CD4-positive, CD25-positive, alpha-beta regulatory T cell (primary cell): ENCODE data around the gene MCU. TPM values are rescaled to one million over a fixed set of nuclear protein-coding genes. Genes with fewer than 3 reads are reported as not detected.

Source experiments
- ATAC-seq, 2 donors: fragments of 150-1000 bp; cut with Tn5 transposase; one replicate each; pipeline ENCODE4 v1.10.0; 2021; ENCODE audit warnings: low read depth in 2 of 2, moderate number of reproducible peaks in 2 of 2, moderate library complexity in 1 of 2
- DNase-seq, 3 donors: peaks; one replicate each; pipeline versions ENCODE4 v3.0.0 to v3.0.0-alpha.2; 2012 to 2022; ENCODE audit warnings: mixed read lengths in 1 of 3
- H3K27ac ChIP-seq: one replicate; pipeline ENCODE4 v1.7.0; 2013; ENCODE audit warnings: mild to moderate bottlenecking, low read length; ENCODE audit not compliant: insufficient read depth, poor library complexity, severe bottlenecking
- H3K27me3 ChIP-seq: one replicate; pipeline ENCODE4 v1.7.0; 2013; ENCODE audit warnings: low read length; ENCODE audit not compliant: control insufficient read depth, insufficient read depth
- H3K36me3 ChIP-seq: one replicate; pipeline ENCODE4 v1.7.0; 2013; ENCODE audit warnings: mild to moderate bottlenecking, low read length, moderate library complexity; ENCODE audit not compliant: control insufficient read depth, insufficient read depth
- H3K4me1 ChIP-seq: 2 replicates; pipeline ENCODE4 v1.7.0; 2013; ENCODE audit warnings: mild to moderate bottlenecking, low read length; ENCODE audit not compliant: insufficient read depth, control insufficient read depth, poor library complexity, severe bottlenecking
- H3K4me3 ChIP-seq: one replicate; pipeline ENCODE4 v1.7.0; 2013; ENCODE audit warnings: low read depth, mild to moderate bottlenecking, low read length, moderate library complexity
- H3K9me3 ChIP-seq, 2 experiments: 1 replicate in 1 of 2; 2 replicates in 1 of 2; pipeline ENCODE4 v1.7.0; 2013; ENCODE audit warnings: low read length in 2 of 2, mild to moderate bottlenecking in 1 of 2, moderate library complexity in 1 of 2; ENCODE audit not compliant: control insufficient read depth in 2 of 2
- H3K27ac Mint-ChIP-seq, 3 donors: one replicate each; pipeline ENCODE4 v1.8.0; 2020 to 2022; ENCODE audit warnings: mild to moderate bottlenecking in 3 of 3, mixed read lengths in 3 of 3, moderate library complexity in 2 of 3
- H3K27me3 Mint-ChIP-seq: one replicate; pipeline ENCODE4 v1.8.0; 2022; ENCODE audit warnings: mild to moderate bottlenecking, mixed read lengths
- H3K36me3 Mint-ChIP-seq: one replicate; pipeline ENCODE4 v1.8.0; 2020; ENCODE audit warnings: mixed read lengths
- H3K4me1 Mint-ChIP-seq, 4 donors: one replicate each; pipeline ENCODE4 v1.8.0; 2020 to 2022; ENCODE audit warnings: mixed read lengths in 4 of 4, mild to moderate bottlenecking in 1 of 4
- H3K4me3 Mint-ChIP-seq, 4 donors: one replicate each; pipeline ENCODE4 v1.8.0; 2020 to 2022; ENCODE audit warnings: mild to moderate bottlenecking in 4 of 4, mixed read lengths in 4 of 4, moderate library complexity in 3 of 4
- H3K9me3 Mint-ChIP-seq, 7 donors: one replicate each; pipeline ENCODE4 v1.8.0; 2020 to 2022; ENCODE audit warnings: mixed read lengths in 7 of 7, mild to moderate bottlenecking in 3 of 7, moderate library complexity in 2 of 7
- polyA plus RNA-seq, 4 donors: library from polyadenylated mRNA; unstranded; fragments of 300-500 nt; fragmentation: Illumina TruSeq; gene quantifications; one replicate each; pipeline ENCODE4 v1.2.3, GENCODE V29; 2021
- total RNA-seq: library from RNA; stranded (reverse); gene quantifications from one replicate; pipeline ENCODE4 v1.2.3, GENCODE V29; 2022

MCU gene
- total and polyA plus RNA-seq, 5 donors from 2014 or later: 9.0 to 15.6 (median 11.9) TPM

- no peak for DNase-seq
- Histone ChIP-seq H3K4me1 (peaks cover 13% of the 10 kb centered on the region), H3K27me3 (peaks cover 2% of the 10 kb centered on the region), H3K27ac (no peak overlapping the region), H3K36me3 (no peaks in the 10 kb centered on the region), H3K9me3 (no peaks in the 10 kb centered on the region), H3K4me3 (no peak overlapping the region)
- H3K27ac Mint-ChIP-seq: no peak overlapping the region
- peaks cover 25% of the 10 kb centered on the region for H3K27me3 Mint-ChIP-seq
- H3K36me3 Mint-ChIP-seq: no peaks in the 10 kb centered on the region
- peaks cover 5 to 16% (median 13%) of the 10 kb centered on the region in 4 donors for H3K4me1 Mint-ChIP-seq
- H3K9me3 Mint-ChIP-seq: no peaks in the 10 kb centered on the region
- ATAC-seq: no peak
- no peak overlapping the region for H3K4me3 Mint-ChIP-seq
Observed at GRCh38 chr10:72688208-72688651, 3.7 kb upstream of the MCU start.

DNA sequence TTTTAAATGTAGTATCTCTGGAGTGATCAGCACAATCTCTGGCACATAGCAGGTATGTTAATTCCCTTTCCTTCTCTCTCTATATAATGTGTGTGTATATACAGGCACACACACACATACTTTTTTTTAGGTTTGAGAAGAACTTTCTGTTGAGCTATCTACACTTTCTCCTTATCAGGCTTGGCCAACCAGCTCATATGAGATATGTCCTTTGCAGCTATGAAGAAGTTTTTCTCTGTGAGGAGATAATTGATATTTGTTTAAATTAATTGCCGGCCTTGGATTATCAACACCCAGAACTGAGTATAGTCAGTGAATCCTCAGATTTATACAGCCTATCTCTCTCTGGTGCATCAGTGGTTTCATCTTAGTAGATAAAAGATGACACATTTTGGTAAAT lies 2.3 kb upstream of the MCU start:
- Histone ChIP-seq H3K27ac (no peak overlapping the region), H3K9me3 (no peaks in the 10 kb centered on the region), H3K27me3 (peaks cover 2% of the 10 kb centered on the region), H3K36me3 (no peaks in the 10 kb centered on the region), H3K4me1 (peaks cover 21% of the 10 kb centered on the region), H3K4me3 (no peak overlapping the region)
- Mint-ChIP-seq H3K9me3 (no peaks in the 10 kb centered on the region), H3K27me3 (peaks cover 21% of the 10 kb centered on the region), H3K4me1 (peaks cover 12 to 30% (median 26%) of the 10 kb centered on the region in 4 donors), H3K27ac (no peak overlapping the region), H3K36me3 (no peaks in the 10 kb centered on the region), H3K4me3 (peak overlapping the region in 1 of 4 donors; percentile 42)
- no peak for DNase-seq
- no peak for ATAC-seq

GRCh38 chr10:72690071-72690755 lies 1.7 kb upstream of the MCU start:
- DNase-seq: no peak
- Mint-ChIP-seq H3K4me3 (peak overlapping the region; percentile 27 to 81 (median 54)), H3K9me3 (no peaks in the 10 kb centered on the region), H3K27me3 (peaks cover 19% of the 10 kb centered on the region), H3K27ac (peak overlapping the region in 1 of 3 donors; percentile 11), H3K4me1 (peaks cover 12 to 36% (median 31%) of the 10 kb centered on the region in 4 donors), H3K36me3 (no peaks in the 10 kb centered on the region)
- H3K36me3 ChIP-seq: no peaks in the 10 kb centered on the region
- H3K4me3 ChIP-seq: no peak overlapping the region
- H3K27me3 ChIP-seq: peaks cover 2% of the 10 kb centered on the region
- H3K27ac ChIP-seq: no peak overlapping the region
- peaks cover 21% of the 10 kb centered on the region for H3K4me1 ChIP-seq
- ATAC-seq: no peak
- no peaks in the 10 kb centered on the region for H3K9me3 ChIP-seq

DNA sequence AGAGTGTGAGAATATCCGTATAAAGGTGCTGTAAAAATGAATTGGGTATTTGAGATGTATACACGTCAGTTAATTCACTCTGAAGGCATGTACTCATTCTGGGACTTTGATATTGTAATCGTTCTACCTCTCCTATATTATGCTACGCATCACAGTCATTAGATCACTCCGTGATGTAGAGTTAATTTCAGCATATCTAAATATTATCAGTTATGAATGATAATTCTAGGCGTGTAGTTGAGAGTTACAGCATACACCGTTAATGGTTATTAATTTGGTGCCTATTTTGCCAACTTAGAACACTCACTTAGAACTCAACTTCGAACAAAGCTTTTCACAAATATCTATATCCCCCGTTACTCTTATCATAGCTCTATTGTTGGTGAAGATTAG lies 477 bp upstream of the MCU start:
- H3K4me1 ChIP-seq: peaks cover 21% of the 10 kb centered on the region
- H3K27me3 ChIP-seq: peaks cover 2% of the 10 kb centered on the region
- Mint-ChIP-seq H3K4me3 (peak overlapping the region; percentile 84 to 96 (median 94)), H3K27ac (peak overlapping the region in 2 of 3 donors; percentile 83 to 89), H3K9me3 (no peaks in the 10 kb centered on the region), H3K27me3 (peaks cover 10% of the 10 kb centered on the region), H3K4me1 (peaks cover 12 to 42% (median 34%) of the 10 kb centered on the region in 4 donors), H3K36me3 (no peaks in the 10 kb centered on the region)
- ATAC-seq (no peak), DNase-seq (no peak)
- H3K4me3 ChIP-seq: peak overlapping the region; percentile 95
- H3K27ac ChIP-seq: peak overlapping the region; percentile 53
- H3K9me3 ChIP-seq: no peaks in the 10 kb centered on the region
- H3K36me3 ChIP-seq: no peaks in the 10 kb centered on the region

GRCh38 chr10:72692744-72692993 lies 726 bp downstream of the MCU start:
- Histone ChIP-seq H3K36me3 (no peaks in the 10 kb centered on the region), H3K27me3 (peaks cover 2% of the 10 kb centered on the region), H3K27ac (peak overlapping the region; percentile 53), H3K4me1 (peaks cover 21% of the 10 kb centered on the region), H3K9me3 (no peaks in the 10 kb centered on the region), H3K4me3 (peak overlapping the region; percentile 87)
- DNase-seq (no peak), ATAC-seq (no peak)
- Mint-ChIP-seq H3K27ac (peak overlapping the region; percentile 67 to 85 (median 72)), H3K36me3 (no peaks in the 10 kb centered on the region), H3K27me3 (peaks cover 4% of the 10 kb centered on the region), H3K4me3 (peak overlapping the region; percentile 88 to 94 (median 91)), H3K4me1 (peaks cover 12 to 46% (median 36%) of the 10 kb centered on the region in 4 donors), H3K9me3 (no peaks in the 10 kb centered on the region)

- Histone ChIP-seq H3K36me3 (no peaks in the 10 kb centered on the region), H3K27me3 (peaks cover 2% of the 10 kb centered on the region), H3K4me1 (peaks cover 21% of the 10 kb centered on the region), H3K4me3 (peak overlapping the region; percentile 87), H3K27ac (no peak overlapping the region), H3K9me3 (no peaks in the 10 kb centered on the region)
- Mint-ChIP-seq H3K9me3 (no peaks in the 10 kb centered on the region), H3K4me1 (peaks cover 12 to 46% (median 36%) of the 10 kb centered on the region in 4 donors), H3K27ac (peak overlapping the region; percentile 67 to 85 (median 72)), H3K36me3 (no peaks in the 10 kb centered on the region), H3K4me3 (peak overlapping the region; percentile 88 to 94 (median 91)), H3K27me3 (peaks cover 4% of the 10 kb centered on the region)
- ATAC-seq (no peak), DNase-seq (peak in 2 of 3 donors; percentile 30 to 32)
Observed at GRCh38 chr10:72692994-72693781, 1.2 kb downstream of the MCU start.

- peak overlapping the region; percentile 15 to 94 (median 54) for H3K4me3 Mint-ChIP-seq
- Histone ChIP-seq H3K4me1 (peaks cover 21% of the 10 kb centered on the region), H3K27ac (no peak overlapping the region), H3K9me3 (no peaks in the 10 kb centered on the region), H3K36me3 (no peaks in the 10 kb centered on the region), H3K4me3 (peak overlapping the region; percentile 34), H3K27me3 (peaks cover 2% of the 10 kb centered on the region)
- H3K4me1 Mint-ChIP-seq: peaks cover 12 to 46% (median 38%) of the 10 kb centered on the region in 4 donors
- no peak for ATAC-seq
- peak overlapping the region in 1 of 3 donors; percentile 5 for H3K27ac Mint-ChIP-seq
- no peaks in the 10 kb centered on the region for H3K36me3 Mint-ChIP-seq
- no peaks in the 10 kb centered on the region for H3K9me3 Mint-ChIP-seq
- DNase-seq: peak in 1 of 3 donors; percentile 33
- H3K27me3 Mint-ChIP-seq: peaks cover 4% of the 10 kb centered on the region
Observed at GRCh38 chr10:72694476-72695369, 2.8 kb downstream of the MCU start.
